Measurements from ENCODE around the gene AK5.

GRCh38 chr1:77542813-77543420 lies 261.1 kb downstream of the AK5 start:
- TF ChIP-seq POLR2A (IDR thresholded peaks at IDR 0.05) (no peak), CTCF (IDR thresholded peaks at IDR 0.05) (no peak)

All from ovary (tissue), 3 donors.